HuH-7.5 (cell line): Measurements from ENCODE around the gene KRTAP2-3.
"Not testable (repeated sequence)": the region's sequence is repeated elsewhere in the genome, so short reads cannot be mapped to it uniquely, and the experiment has no call there.

Experiments used
- DNase-seq: peaks from one replicate; pipeline ENCODE4 v3.0.0; 2011; ENCODE audit warnings: low spot score

The KRTAP2-3 gene

GRCh38 chr17:41067281-41067680 lies 7.4 kb upstream of the KRTAP2-3 start:
- DNase-seq: no peak

DNA sequence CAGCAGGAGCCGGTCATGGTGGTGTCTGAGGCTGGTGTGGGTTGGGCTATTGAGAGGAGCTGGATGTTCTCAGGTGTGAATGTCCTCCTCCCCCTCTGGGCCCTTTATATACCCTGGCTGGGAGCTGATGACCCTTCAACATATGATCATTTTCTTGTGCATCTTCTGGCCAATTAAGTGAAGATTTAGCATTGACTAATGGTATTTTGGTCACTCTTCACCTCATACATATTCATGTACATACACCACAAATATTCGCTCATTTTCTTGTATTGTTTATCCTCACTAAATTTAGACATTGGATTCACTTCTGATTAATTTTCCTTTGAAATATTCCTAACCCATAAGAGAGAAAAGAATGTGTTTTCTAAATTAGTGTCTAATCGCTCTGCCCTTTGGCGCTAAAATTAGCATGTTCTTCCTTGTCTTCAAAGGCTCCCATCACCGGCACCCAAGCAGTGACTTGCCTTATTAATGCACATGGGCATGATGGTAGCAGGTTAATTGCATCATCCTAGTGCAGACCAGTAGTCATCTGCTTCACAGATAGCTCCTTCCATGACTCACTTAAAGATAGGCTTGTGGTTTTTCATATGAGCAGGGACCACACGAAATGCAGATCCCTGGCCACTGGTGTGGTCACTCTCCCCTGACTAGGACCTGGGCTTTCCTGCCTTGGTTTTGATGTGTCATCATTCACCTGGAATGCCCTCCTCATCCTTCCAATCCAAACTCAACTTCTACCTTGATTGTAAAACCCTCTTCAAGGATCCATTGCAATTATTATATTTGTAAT lies 6.1 kb upstream of the KRTAP2-3 start, which contains the start of gene KRTAP2-4:
Gene KRTAP2-4, minus strand, starts transcription at position 51 of the 796 bp plus-strand sequence. Its CDS starts 34 bp downstream, at position 17.
- DNase-seq: no peak

DNA sequence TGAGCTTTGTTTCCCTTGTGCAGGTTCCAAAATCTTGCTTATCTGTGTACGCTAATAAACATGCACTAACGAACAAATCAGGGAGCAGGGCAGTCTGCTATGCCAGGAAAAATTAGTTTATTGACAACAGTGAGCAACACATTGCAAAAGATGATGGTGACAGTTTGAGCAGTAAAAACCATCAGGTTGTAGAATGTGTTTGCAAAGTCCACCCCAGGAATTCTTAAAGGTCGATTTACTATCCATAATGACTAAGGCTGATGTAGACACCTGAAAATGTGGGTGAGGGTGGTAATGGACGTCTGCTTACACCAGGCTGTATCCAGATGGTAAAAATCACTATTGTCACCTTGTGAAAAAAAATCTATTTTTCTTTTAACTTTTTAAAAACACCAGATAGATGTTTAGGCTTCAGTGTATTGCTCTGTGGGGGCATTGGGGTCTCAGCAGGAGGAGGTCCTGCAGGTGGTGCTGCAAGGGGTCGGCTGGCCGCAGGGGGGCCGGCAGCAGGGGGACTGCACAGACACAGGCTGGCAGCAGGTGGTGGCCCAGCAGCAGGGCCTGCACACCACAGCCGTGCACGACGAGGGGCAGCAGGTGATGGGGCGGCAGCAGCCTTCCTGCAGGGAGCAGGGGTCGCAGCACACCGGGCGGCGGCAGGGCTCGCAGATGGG lies 5.2 kb upstream of the KRTAP2-3 start:
- DNase-seq: not testable (repeated sequence)

GRCh38 chr17:41064301-41064700 lies 4.4 kb upstream of the KRTAP2-3 start:
- no peak for DNase-seq

DNA sequence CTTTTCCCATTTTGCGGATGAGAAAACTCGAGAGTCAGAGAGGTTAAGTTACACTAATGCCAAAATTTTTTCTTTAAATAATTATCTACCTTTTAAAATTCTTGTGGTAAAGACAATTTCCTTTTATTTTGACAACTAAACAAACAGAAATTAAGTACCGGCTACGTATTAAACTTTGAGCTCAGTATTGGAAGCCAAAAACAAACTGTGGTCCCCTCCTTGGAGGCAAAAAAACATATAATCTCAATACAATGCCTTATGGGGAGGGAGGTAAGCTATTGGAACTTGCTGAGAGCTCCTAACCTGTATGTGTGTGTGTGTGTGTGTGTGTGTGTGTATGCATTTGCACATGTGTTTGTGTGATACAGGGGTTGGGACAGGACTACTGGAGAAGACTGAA lies 3.5 kb upstream of the KRTAP2-3 start:
- no peak for DNase-seq

- no peak for DNase-seq
These were observed 2.0 kb upstream of the KRTAP2-3 start for GRCh38 chr17:41061964-41062363.

GRCh38 chr17:41059276-41060051 lies 450 bp downstream of the KRTAP2-3 start:
- DNase-seq: not testable (repeated sequence)

DNA sequence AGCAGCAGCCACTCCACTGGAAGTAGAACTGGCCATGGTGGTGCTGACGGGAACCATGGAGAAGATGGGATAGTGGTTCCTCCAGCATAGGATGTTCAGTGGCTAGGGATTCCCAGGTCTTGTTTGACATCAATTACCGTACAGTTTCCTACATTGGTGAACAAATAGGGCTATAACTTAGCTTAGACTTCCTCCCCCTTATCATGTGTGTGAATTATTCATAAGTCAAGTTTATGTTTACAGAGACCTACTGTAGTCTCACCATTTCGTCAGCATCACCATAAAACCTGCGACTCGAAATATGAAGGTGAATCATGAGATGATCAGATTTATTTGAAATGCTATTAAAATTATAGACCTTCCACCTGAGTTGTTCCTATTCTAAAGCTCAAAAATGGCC lies 1.2 kb downstream of the KRTAP2-3 start:
- no peak for DNase-seq

- DNase-seq: no peak
These were observed 2.4 kb downstream of the KRTAP2-3 start for GRCh38 chr17:41057547-41057946.

DNA sequence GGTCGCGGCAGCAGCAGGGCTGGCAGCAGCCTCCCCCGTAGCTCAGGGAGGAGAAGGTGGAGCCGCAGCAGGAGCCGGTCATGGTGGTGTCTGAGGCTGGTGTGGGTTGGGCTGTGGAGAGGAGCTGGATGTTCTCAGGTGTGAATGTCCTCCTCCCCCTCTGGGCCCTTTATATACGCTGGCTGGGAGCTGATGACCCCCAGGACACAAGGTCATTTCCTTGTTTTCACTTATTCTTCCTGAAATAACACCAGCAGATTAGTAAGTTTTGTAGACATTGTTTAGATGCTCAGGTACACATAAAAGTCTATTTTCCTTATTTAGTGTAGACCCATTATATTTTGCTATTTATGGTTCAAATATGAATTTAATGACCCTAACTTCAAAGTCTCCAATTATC lies 4.8 kb downstream of the KRTAP2-3 start, which contains the start of gene KRTAP2-2:
Gene KRTAP2-2, minus strand, starts transcription at position 101 of the 400 bp plus-strand sequence. Its CDS starts 19 bp downstream, at position 82.
- DNase-seq: not testable (repeated sequence)

DNA sequence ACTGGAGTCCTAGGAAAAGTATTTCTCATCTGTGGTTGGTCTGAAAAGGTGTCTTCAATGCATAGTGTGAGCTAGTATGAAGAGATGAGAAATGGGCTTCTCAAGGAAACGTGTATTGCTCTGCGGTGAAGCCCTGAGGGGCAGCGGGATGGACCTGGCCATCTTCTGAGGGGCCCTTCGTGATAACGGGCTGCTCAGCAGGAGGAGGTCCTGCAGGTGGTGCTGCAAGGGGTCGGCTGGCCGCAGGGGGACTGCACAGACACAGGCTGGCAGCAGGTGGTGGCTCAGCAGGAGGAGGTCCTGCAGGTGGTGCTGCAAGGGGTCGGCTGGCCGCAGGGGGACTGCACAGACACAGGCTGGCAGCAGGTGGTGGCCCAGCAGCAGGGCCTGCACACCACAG lies 5.4 kb downstream of the KRTAP2-3 start:
- not testable (repeated sequence) for DNase-seq

DNA sequence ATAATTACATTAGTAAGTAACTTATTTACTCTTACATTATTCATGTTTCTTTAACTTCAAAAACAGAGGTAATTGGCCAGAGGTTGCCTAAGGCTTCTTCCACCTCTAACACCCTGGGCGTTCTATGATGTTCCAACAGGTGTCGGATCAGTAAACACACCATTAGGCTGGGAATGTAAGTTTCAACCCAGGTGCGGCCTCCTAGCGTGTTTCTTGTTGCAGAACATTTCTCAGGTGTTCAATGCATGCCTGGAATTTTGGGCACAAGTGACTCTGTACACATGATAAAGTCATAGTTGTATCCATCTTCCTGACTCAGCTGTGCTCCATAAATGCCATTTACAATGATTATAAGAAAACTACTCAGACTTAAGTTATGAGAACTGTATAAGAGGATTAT lies 5.9 kb downstream of the KRTAP2-3 start:
- DNase-seq: no peak

- DNase-seq: no peak
These were observed 7.3 kb downstream of the KRTAP2-3 start for GRCh38 chr17:41052566-41052965.

- no peak for DNase-seq
These were observed 10.8 kb downstream of the KRTAP2-3 start for GRCh38 chr17:41049110-41049509.

GRCh38 chr17:41048441-41048840 lies 11.5 kb downstream of the KRTAP2-3 start:
- no peak for DNase-seq

GRCh38 chr17:41046735-41047465 lies 13.0 kb downstream of the KRTAP2-3 start, which contains the start of gene KRTAP2-1:
TSS of gene KRTAP2-1 (minus strand) at chr17:41047316. CDS start at chr17:41047267, 49 bp downstream.
- DNase-seq: not testable (repeated sequence)

DNA sequence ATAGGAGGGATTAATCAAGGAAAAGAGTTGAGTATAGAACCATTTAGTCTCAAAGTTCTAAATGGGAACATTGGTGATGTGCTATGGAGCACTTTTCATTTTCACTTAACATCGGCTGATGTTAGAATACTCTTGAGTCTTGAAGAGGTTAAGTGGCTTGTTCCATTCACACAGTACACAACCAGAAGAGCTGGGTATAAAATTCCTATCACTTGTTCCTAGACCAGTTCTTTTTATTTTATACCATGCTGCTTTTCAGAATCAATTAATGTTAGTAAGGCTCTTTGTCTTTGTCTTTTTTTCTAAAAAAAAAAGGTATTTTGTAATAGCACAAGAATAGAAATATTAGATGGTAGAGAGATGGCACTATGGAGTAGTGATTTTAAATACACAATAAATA lies 17.0 kb downstream of the KRTAP2-3 start:
- DNase-seq: no peak

DNA sequence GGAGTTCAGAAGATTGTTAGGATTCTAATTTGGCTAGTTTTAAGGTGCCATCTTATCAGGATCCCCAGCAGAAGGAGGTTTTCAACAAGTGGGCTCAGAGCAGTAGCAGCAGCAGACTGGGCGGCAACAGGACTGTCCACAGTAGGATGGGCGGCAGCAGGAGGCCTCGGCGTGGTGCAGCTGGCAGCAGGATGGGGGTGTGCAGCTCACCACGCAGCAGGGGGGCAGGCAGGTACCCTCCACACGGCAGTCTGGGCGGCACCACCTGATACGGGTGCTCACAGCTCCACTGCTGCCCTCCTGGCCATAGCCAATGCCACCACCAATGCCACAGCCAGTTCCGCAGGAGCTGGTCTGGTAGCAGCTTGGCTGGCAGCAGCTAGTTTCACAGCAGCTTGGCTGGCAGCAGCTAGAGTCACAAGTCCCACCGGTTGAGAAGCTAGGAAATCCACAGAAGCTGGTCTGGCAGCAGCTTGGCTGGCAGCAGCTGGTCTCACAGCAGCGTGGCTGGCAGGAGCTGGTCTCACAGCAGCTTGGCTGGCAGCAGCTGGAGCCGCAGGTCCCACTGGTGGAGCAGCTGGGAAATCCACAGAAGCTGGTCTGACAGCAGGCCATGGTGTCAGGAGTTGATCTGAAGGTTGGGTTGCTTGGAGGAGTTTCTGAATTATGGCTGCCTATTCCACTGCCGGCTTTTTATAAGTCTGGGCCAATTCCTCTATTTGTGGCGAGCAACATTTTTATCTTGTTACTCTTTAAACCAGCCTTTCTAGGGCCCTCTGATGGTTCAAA lies 18.9 kb downstream of the KRTAP2-3 start, which contains the start of gene KRTAP1-1:
Gene KRTAP1-1, minus strand, starts transcription at position 668 of the 789 bp plus-strand sequence. Its CDS starts 53 bp downstream, at position 615.
- DNase-seq: not testable (repeated sequence)

DNA sequence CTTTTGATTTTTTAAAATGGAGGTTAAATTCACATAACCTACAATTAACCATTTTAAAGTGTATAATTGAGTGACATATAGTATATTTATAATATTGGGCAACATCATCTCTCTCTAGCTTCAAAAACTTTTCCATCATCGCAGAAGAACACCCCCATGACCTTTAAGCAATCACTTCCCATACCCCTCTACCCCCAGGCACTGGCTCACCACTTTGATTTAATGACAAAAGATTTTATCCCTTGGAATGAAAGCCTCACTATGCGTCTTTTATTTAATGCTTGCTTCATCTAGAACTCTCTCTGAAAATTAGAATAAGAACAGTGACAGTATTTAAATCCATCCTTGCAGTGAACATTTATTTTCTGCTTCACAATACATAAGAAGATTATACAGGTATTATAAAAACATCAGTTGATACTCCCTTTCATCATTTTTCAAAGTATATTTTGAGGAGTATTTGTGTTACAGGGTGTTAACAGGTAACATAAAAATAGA lies 22.0 kb downstream of the KRTAP2-3 start:
- no peak for DNase-seq

DNA sequence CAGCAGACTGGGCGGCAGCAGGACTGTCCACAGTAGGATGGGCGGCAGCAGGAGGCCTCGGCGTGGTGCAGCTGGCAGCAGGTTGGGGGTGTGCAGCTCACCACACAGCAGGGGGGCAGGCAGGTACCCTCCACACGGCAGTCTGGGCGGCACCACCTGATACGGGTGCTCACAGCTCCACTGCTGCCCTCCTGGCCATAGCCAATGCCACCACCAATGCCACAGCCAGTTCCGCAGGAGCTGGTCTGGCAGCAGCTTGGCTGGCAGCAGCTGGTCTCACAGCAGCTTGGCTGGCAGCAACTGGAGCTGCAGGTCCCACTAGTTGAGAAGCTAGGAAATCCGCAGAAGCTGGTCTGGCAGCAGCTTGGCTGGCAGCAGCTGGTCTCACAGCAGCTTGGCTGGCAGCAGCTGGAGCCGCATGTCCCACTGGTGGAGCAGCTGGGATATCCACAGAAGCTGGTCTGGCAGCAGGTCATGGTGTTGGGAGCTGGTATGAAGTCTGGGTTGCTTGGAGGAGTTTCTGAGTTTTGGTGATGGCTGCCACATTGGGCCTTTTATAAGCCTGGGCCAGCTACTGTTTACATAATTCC lies 25.5 kb downstream of the KRTAP2-3 start, which contains the start of gene KRTAP1-3:
Gene KRTAP1-3, minus strand, starts transcription at position 529 of the 590 bp plus-strand sequence. Its CDS starts 53 bp downstream, at position 476.
- DNase-seq: not testable (repeated sequence)
